HCT116 (cell line): ENCODE results near the gene SDF2L1. TPM values are rescaled to one million over a fixed set of nuclear protein-coding genes. Genes with fewer than 3 reads are reported as not detected.

ENCODE experiments used
- ATAC-seq: fragments of 200-7000 bp; cut with Tn5 transposase; 2 replicates; pipeline ENCODE4 v1.9.1; 2020; ENCODE audit warnings: mild to moderate bottlenecking, moderate library complexity
- BruUV-seq: library from RNA; stranded (reverse); fragments of 400-500 nt; replicated peaks from 2 replicates; lab custom pipeline; 2021; lab: Mats Ljungman, UMichigan
- CTCF ChIA-PET: fragments of 300-600 bp; sonication (Branson Sonifier 250); formaldehyde crosslinking; loops from one replicate; lab custom pipeline; 2021; ENCODE audit warnings: antibody characterized with exemption; lab: Charles Lee
- POLR2A ChIA-PET: fragments of 300-600, 350-600 bp; sonication (Branson Sonifier 250); formaldehyde crosslinking; loops from one replicate; lab custom pipeline; 2021; ENCODE audit warnings: antibody characterized with exemption; lab: Charles Lee
- RAD21 ChIA-PET, 2 experiments: fragments of 300-600 bp; sonication (Branson Sonifier 250); formaldehyde crosslinking; loops; one replicate each; lab custom pipeline; 2023; ENCODE audit warnings: low total read pairs in 2 of 2; ENCODE audit not compliant: uncharacterized antibody in 2 of 2, unreplicated experiment in 2 of 2, low non-redundant PET in 1 of 2; lab: Charles Lee
- DNase-seq: peaks from one replicate; pipeline ENCODE4 v3.0.0-alpha.2; 2010; ENCODE audit warnings: low read depth, low spot score
- H2AFZ ChIP-seq: fragments of 200-600 bp; shearing (Covaris generic), sonication (generic); 2 replicates; pipeline ENCODE4 v1.6.1; 2017; ENCODE audit warnings: low read depth, mixed run types, mixed read lengths, antibody characterized with exemption, low read length; ENCODE audit not compliant: poor library complexity, severe bottlenecking
- H3K27ac ChIP-seq: 2 replicates; pipeline ENCODE4 v1.5.1; 2012; ENCODE audit warnings: low read depth, low read length
- H3K27me3 ChIP-seq: fragments of 200-600 bp; sonication (generic); 2 replicates; pipeline ENCODE4 v1.6.1; 2016; ENCODE audit warnings: mixed run types, low read length, mixed read lengths; ENCODE audit not compliant: insufficient read depth
- H3K36me3 ChIP-seq, 2 experiments: fragments of 200-500 bp in 1 of 2; fragments of 200-600 bp in 1 of 2; sonication (Bioruptor generic) in 1 of 2; sonication (generic) in 1 of 2; 2 replicates each; pipeline versions ENCODE4 v1.5.1 to v1.6.1; 2014 to 2016; ENCODE audit warnings: low read length in 2 of 2, inconsistent platforms in 1 of 2, mixed read lengths in 1 of 2, mixed run types in 1 of 2; ENCODE audit not compliant: insufficient read depth in 2 of 2, control insufficient read depth in 1 of 2
- H3K4me1 ChIP-seq, 2 experiments: fragments of 200-600 bp in 1 of 2; sonication (generic) in 1 of 2; 2 replicates each; pipeline versions ENCODE4 v1.5.1 to v1.6.1; 2012 to 2017; ENCODE audit warnings: low read length in 2 of 2, inconsistent platforms in 1 of 2, mild to moderate bottlenecking in 1 of 2, mixed read lengths in 1 of 2, mixed run types in 1 of 2, moderate library complexity in 1 of 2; ENCODE audit not compliant: insufficient read depth in 2 of 2, control insufficient read depth in 1 of 2
- H3K4me2 ChIP-seq: fragments of 200-600 bp; sonication (generic); 2 replicates; pipeline ENCODE4 v1.6.1; 2017; ENCODE audit warnings: mixed run types, low read length, mixed read lengths
- H3K4me3 ChIP-seq, 2 experiments: fragments of 200-600 bp in 1 of 2; sonication (generic) in 1 of 2; replicated peaks in 1 of 2; 2 replicates each; pipeline ENCODE4 v1.5.1; 2011 to 2016; ENCODE audit warnings: low read length in 2 of 2, control low read depth in 1 of 2, low read depth in 1 of 2, mild to moderate bottlenecking in 1 of 2, mixed read lengths in 1 of 2, mixed run types in 1 of 2
- H3K79me2 ChIP-seq: fragments of 200-600 bp; sonication (generic); 2 replicates; pipeline ENCODE4 v1.6.1; 2017; ENCODE audit warnings: mild to moderate bottlenecking, mixed run types, low read length, moderate library complexity, mixed read lengths; ENCODE audit not compliant: insufficient read depth
- H3K9ac ChIP-seq: fragments of 200-600 bp; sonication (generic); 2 replicates; pipeline ENCODE4 v1.6.1; 2016; ENCODE audit warnings: low read length, mixed read lengths
- H3K9me2 ChIP-seq: fragments of 200-600 bp; sonication (generic), shearing (Covaris generic); 2 replicates; pipeline ENCODE4 v1.6.1; 2017; ENCODE audit warnings: mixed run types, mild to moderate bottlenecking, moderate library complexity; ENCODE audit not compliant: insufficient read depth
- H3K9me3 ChIP-seq, 2 experiments: fragments of 200-500 bp in 1 of 2; fragments of 200-600 bp in 1 of 2; sonication (Bioruptor generic) in 1 of 2; sonication (generic) in 1 of 2; 2 replicates each; pipeline ENCODE4 v1.6.1; 2014 to 2017; ENCODE audit warnings: low read length in 2 of 2, mixed read lengths in 2 of 2, inconsistent platforms in 1 of 2, low read depth in 1 of 2, mild to moderate bottlenecking in 1 of 2, mixed run types in 1 of 2, moderate library complexity in 1 of 2; ENCODE audit not compliant: control insufficient read depth in 1 of 2, insufficient read depth in 1 of 2
- H4K20me1 ChIP-seq: fragments of 200-600 bp; sonication (generic), shearing (Covaris generic); 2 replicates; pipeline ENCODE4 v1.6.1; 2017; ENCODE audit warnings: mixed run types, mild to moderate bottlenecking, moderate library complexity; ENCODE audit not compliant: insufficient read depth
- ATF3 ChIP-seq: IDR thresholded peaks from 2 replicates; pipeline ENCODE4 v1.6.1; 2012
- CBX3 ChIP-seq: IDR thresholded peaks from 2 replicates; pipeline ENCODE4 v1.6.1; 2012; ENCODE audit warnings: low read depth
- CEBPB ChIP-seq: IDR thresholded peaks from 2 replicates; pipeline ENCODE4 v1.6.1; 2012; ENCODE audit warnings: low read depth
- ELF1 ChIP-seq: IDR thresholded peaks from 2 replicates; pipeline ENCODE4 v1.6.1; 2012; ENCODE audit warnings: low read depth, borderline replicate concordance
- EZH2 ChIP-seq: fragments of 200-600 bp; sonication (generic); IDR thresholded peaks from 2 replicates; pipeline ENCODE4 v1.6.1; 2017; ENCODE audit warnings: antibody characterized with exemption, mixed run types
- EZH2phosphoT487 ChIP-seq: fragments of 200-600 bp; IDR thresholded peaks from 2 replicates; pipeline ENCODE4 v1.6.1; 2018; ENCODE audit warnings: antibody characterized with exemption, borderline replicate concordance
- FOSL1 ChIP-seq: IDR thresholded peaks from 2 replicates; pipeline ENCODE4 v1.6.1; 2012; ENCODE audit warnings: low read depth
- JUND ChIP-seq: IDR thresholded peaks from 2 replicates; pipeline ENCODE4 v1.6.1; 2012
- MAX ChIP-seq: IDR thresholded peaks from 2 replicates; pipeline ENCODE4 v1.6.1; 2012
- POLR2AphosphoS5 ChIP-seq: IDR thresholded peaks from 2 replicates; pipeline ENCODE4 v1.6.1; 2011; ENCODE audit warnings: mild to moderate bottlenecking, low read depth, low read length, moderate library complexity
- RAD21 ChIP-seq: IDR thresholded peaks from 2 replicates; pipeline ENCODE4 v1.6.1; 2012; ENCODE audit warnings: low read depth, mild to moderate bottlenecking
- REST ChIP-seq: IDR thresholded peaks from 2 replicates; pipeline ENCODE4 v1.6.1; 2012; ENCODE audit warnings: low read depth
- SIN3A ChIP-seq: IDR thresholded peaks from 2 replicates; pipeline ENCODE4 v1.6.1; 2012; ENCODE audit warnings: low read depth
- SP1 ChIP-seq: IDR thresholded peaks from 2 replicates; pipeline ENCODE4 v1.6.1; 2012; ENCODE audit warnings: low read depth
- YY1 ChIP-seq: IDR thresholded peaks from 2 replicates; pipeline ENCODE4 v1.6.1; 2011; ENCODE audit warnings: low read length, low read depth, moderate library complexity, mild to moderate bottlenecking; ENCODE audit not compliant: insufficient replicate concordance; ENCODE audit errors: extremely low read depth
- ZBTB33 ChIP-seq: IDR thresholded peaks from 2 replicates; pipeline ENCODE4 v1.6.1; 2011; ENCODE audit warnings: mild to moderate bottlenecking, low read length, moderate library complexity; ENCODE audit not compliant: insufficient replicate concordance; ENCODE audit errors: extremely low read depth
- ZFX ChIP-seq: fragments of 450-650 bp; IDR thresholded peaks from 2 replicates; pipeline ENCODE4 v1.6.1; 2017
- ZNF274 ChIP-seq: fragments of 200-500 bp; sonication (Bioruptor generic); IDR thresholded peaks from 2 replicates; pipeline ENCODE4 v1.6.1; 2014; ENCODE audit warnings: mild to moderate bottlenecking, low read depth, low read length, inconsistent platforms
- intact Hi-C: fragments of 100-400 bp; cut with micrococcal nuclease; formaldehyde crosslinking; loops from 2 replicates; pipeline ENCODE4 v1.10.0; 2022
- total RNA-seq: library from RNA; stranded (reverse); gene quantifications from one replicate; pipeline ENCODE4 v1.2.1, GENCODE V29; 2021; ENCODE audit not compliant: unreplicated experiment

Gene SDF2L1
- total RNA-seq, 1 experiment from 2014 or later, result 86.2 TPM

GRCh38 chr22:21686193-21686608, 44.1 kb downstream of the SDF2L1 start:
- DNase-seq (no peak), ATAC-seq (no peak)
- peaks cover 7 to 9% of the 10 kb centered on the region in 2 experiments; a peak in 3 of 4 replicates for H3K36me3 ChIP-seq
- POLR2A ChIA-PET, result no interaction called here
- no peaks in the 10 kb centered on the region for H3K9me3 ChIP-seq
- BruUV-seq, result no TSS peak
- RAD21 ChIA-PET, result no interaction called here
- CTCF ChIA-PET, result no interaction called here
- TF ChIP-seq FOSL1 (no peak), ELF1 (no peak), JUND (no peak), EZH2phosphoT487 (no peak), REST (no peak), CBX3 (no peak), SIN3A (no peak), ZNF274 (no peak), ATF3 (no peak), SP1 (no peak), POLR2AphosphoS5 (no peak), ZBTB33 (no peak), RAD21 (no peak), ZFX (no peak), EZH2 (no peak), MAX (no peak), CEBPB (no peak), YY1 (no peak)
- no peaks in the 10 kb centered on the region for H3K27me3 ChIP-seq
- no peak overlapping the region for H3K4me3 ChIP-seq
- no peaks in the 10 kb centered on the region for H3K9me2 ChIP-seq
- H3K79me2 ChIP-seq, result no peaks in the 10 kb centered on the region
- H3K4me2 ChIP-seq, result no peak overlapping the region
- H3K4me1 ChIP-seq, result peaks cover 0 to 6% of the 10 kb centered on the region in 2 experiments; a peak in 1 of 4 replicates
- no peak overlapping the region for H3K27ac ChIP-seq
- no peak overlapping the region for H2AFZ ChIP-seq
- intact Hi-C loops, result no loop called here
- no peaks in the 10 kb centered on the region for H4K20me1 ChIP-seq
- H3K9ac ChIP-seq, result no peak overlapping the region
